GM12878 (cell line): Measurements from ENCODE around the gene PILRB. TPM values are rescaled to one million over a fixed set of nuclear protein-coding genes. Genes with fewer than 3 reads are reported as not detected.
A peak's percentile ranks its signal among the peaks of the same experiment; 100 is the strongest.

Experiments used
- ATAC-seq: fragments of 200-7000 bp; cut with Tn5 transposase; 3 replicates; pipeline ENCODE4 v1.9.1; 2020; ENCODE audit warnings: mild to moderate bottlenecking, moderate library complexity
- BruUV-seq: library from RNA; stranded (reverse); fragments of 400-500 nt; replicated peaks from 2 replicates; lab custom pipeline; 2021; lab: Mats Ljungman, UMichigan
- CTCF ChIA-PET: fragments of 300-600 bp; sonication (Branson Sonifier 250); formaldehyde crosslinking; extraction: SDS; loops from one replicate; lab custom pipeline; 2021; ENCODE audit warnings: inconsistent platforms; lab: Yijun Ruan, JAX
- POLR2A ChIA-PET: fragments of 350-600 bp; formaldehyde crosslinking; extraction: SDS; loops from one replicate; lab custom pipeline; 2021; ENCODE audit warnings: inconsistent platforms; lab: Charles Lee
- RAD21 ChIA-PET: fragments of 300-600 bp; sonication (Branson Sonifier 250); formaldehyde crosslinking; loops from one replicate; lab custom pipeline; 2023; ENCODE audit warnings: antibody characterized with exemption; ENCODE audit not compliant: unreplicated experiment; lab: Charles Lee
- SMC1A ChIA-PET: fragments of 300-600 bp; sonication (Branson Sonifier 250); formaldehyde crosslinking; loops from one replicate; lab custom pipeline; 2023; ENCODE audit not compliant: unreplicated experiment, uncharacterized antibody; lab: Charles Lee
- DNase-seq: peaks from one replicate; pipeline ENCODE4 v3.0.0-alpha.2; 2011; ENCODE audit warnings: low read depth, low spot score
- FAIRE-seq: peaks from 3 replicates; lab custom pipeline; 2011; peaks lifted over from hg19 to GRCh38; lab: Jason Lieb, UNC
- H2AFZ ChIP-seq: 2 replicates; pipeline ENCODE4 v1.6.0; 2011; ENCODE audit warnings: low read depth, low read length, control low read depth; ENCODE audit not compliant: control insufficient read depth
- H3K27ac ChIP-seq: 2 replicates; pipeline ENCODE4 v1.5.1; 2011; ENCODE audit warnings: control low read depth; ENCODE audit not compliant: control insufficient read depth, insufficient read depth
- H3K27me3 ChIP-seq, 2 experiments: replicated peaks in 1 of 2; 2 replicates each; pipeline versions ENCODE4 v1.6.0 to v1.6.1; 2011; ENCODE audit warnings: low read length in 1 of 2; ENCODE audit not compliant: control insufficient read depth in 2 of 2, insufficient read depth in 2 of 2
- H3K36me3 ChIP-seq, 2 experiments: 2 replicates each; pipeline ENCODE4 v1.5.1; 2011; ENCODE audit warnings: low read length in 1 of 2; ENCODE audit not compliant: control insufficient read depth in 2 of 2, insufficient read depth in 2 of 2
- H3K4me1 ChIP-seq: 2 replicates; pipeline ENCODE4 v1.6.1; 2011; ENCODE audit warnings: mild to moderate bottlenecking, low read length, moderate library complexity, mixed read lengths; ENCODE audit not compliant: control insufficient read depth, insufficient read depth
- H3K4me2 ChIP-seq: 2 replicates; pipeline ENCODE4 v1.6.0; 2011; ENCODE audit warnings: control low read depth; ENCODE audit not compliant: control insufficient read depth, insufficient read depth
- H3K4me3 ChIP-seq: fragments of 200-600 bp; sonication (generic); 2 replicates; pipeline ENCODE4 v1.5.1; 2016
- H3K79me2 ChIP-seq: 2 replicates; pipeline ENCODE4 v1.6.0; 2011; ENCODE audit warnings: low read length; ENCODE audit not compliant: control insufficient read depth, insufficient read depth
- H3K9ac ChIP-seq: 2 replicates; pipeline ENCODE4 v1.8.0; 2011; ENCODE audit warnings: low read length, control low read depth, mixed read lengths; ENCODE audit not compliant: control insufficient read depth, insufficient read depth
- H3K9me3 ChIP-seq: replicated peaks from 3 replicates; pipeline ENCODE4 v1.5.1; 2011; ENCODE audit warnings: mild to moderate bottlenecking, low read length; ENCODE audit not compliant: control insufficient read depth, insufficient read depth
- H4K20me1 ChIP-seq: 2 replicates; pipeline ENCODE4 v1.6.0; 2011; ENCODE audit not compliant: control insufficient read depth, insufficient read depth
- IKZF1 ChIP-seq: fragments of 450-650 bp; conservative IDR thresholded peaks from 2 replicates; pipeline ENCODE4 v1.6.1; 2017; ENCODE audit warnings: antibody characterized with exemption, mild to moderate bottlenecking
- POLR2A ChIP-seq: IDR thresholded peaks from 2 replicates; pipeline ENCODE4 v1.6.1; 2011; ENCODE audit warnings: low read depth, mild to moderate bottlenecking, low read length
- RUNX3 ChIP-seq: IDR thresholded peaks from 2 replicates; pipeline ENCODE4 v1.6.1; 2012; ENCODE audit warnings: low read length, inconsistent platforms
- SRF ChIP-seq, 2 experiments: IDR thresholded peaks; 2 replicates each; pipeline ENCODE4 v1.6.1; 2011; ENCODE audit warnings: low read depth in 2 of 2, low read length in 2 of 2, mild to moderate bottlenecking in 1 of 2, moderate library complexity in 1 of 2
- TCF3 ChIP-seq: IDR thresholded peaks from 2 replicates; pipeline ENCODE4 v1.6.1; 2012; ENCODE audit warnings: low read depth, mild to moderate bottlenecking, low read length, borderline replicate concordance; ENCODE audit not compliant: insufficient read depth
- TCF7 ChIP-seq: IDR thresholded peaks from 2 replicates; pipeline ENCODE4 v1.6.1; 2014; ENCODE audit warnings: antibody characterized with exemption, borderline replicate concordance
- ZBTB11 ChIP-seq: fragments of 450-650 bp; formaldehyde crosslinking; IDR thresholded peaks from 2 replicates; pipeline ENCODE4 v1.5.0; 2022; ENCODE audit warnings: mild to moderate bottlenecking, missing genetic modification characterization
- WGBS: methylation state at CpG from one replicate; pipeline ENCODE4 v1.1.6; 2016; ENCODE audit warnings: low lambda C conversion rate; ENCODE audit not compliant: insufficient replicate concordance, insufficient coverage; ENCODE audit errors: missing lambda C conversion rate; 5-methylcytosine and 5-hydroxymethylcytosine counted together
- in situ Hi-C: fragments of 300-500 bp; cut with MboI; formaldehyde crosslinking; loops from 9 replicates; pipeline ENCODE4 v1.14.3; 2018; ENCODE audit warnings: mixed read lengths
- intact Hi-C: fragments of 100-400 bp; cut with micrococcal nuclease; formaldehyde crosslinking; loops from one replicate; pipeline ENCODE4 v1.14.2; 2022; ENCODE audit not compliant: unreplicated experiment
- polyA plus RNA-seq, 11 experiments: library from polyadenylated mRNA; depleted of rRNA in 4 of 11; unstranded in 6 of 11; stranded (reverse) in 5 of 11; fragments of >200 nt; fragmentation: Nextera tagmentation in 4 of 11; fragmentation: Illumina TruSeq in 1 of 11; extraction: Ambion mirVana in 4 of 11; extraction: Trizol in 1 of 11; gene quantifications; 1 replicate in 1 of 11; 2 replicates in 10 of 11; pipeline versions ENCODE4 v1.2.1 to v1.2.3, GENCODE V29; 2011 to 2016; ENCODE audit warnings: inconsistent platforms in 2 of 11, missing spikeins in 2 of 11, low read depth in 1 of 11
- total RNA-seq, 4 experiments: library from RNA; depleted of rRNA in 3 of 4; stranded (reverse); fragments of >200 nt in 3 of 4; fragmentation: Illumina TruSeq in 1 of 4; extraction: Trizol in 1 of 4; gene quantifications; 2 replicates each; pipeline versions ENCODE4 v1.2.1 to v1.2.3, GENCODE V29; 2013 to 2021

Gene PILRB
- total and polyA plus RNA-seq, 10 of the 15 experiments (the other 5 are each of a cell fraction or from before 2014, with no cell fraction given), result 2.6 to 50.3 (median 22.0) TPM

GRCh38 chr7:100353685-100354330 lies 4.1 kb upstream of the PILRB start (continued):
- TF ChIP-seq ZBTB11 (CRISPR knock-in tag), result no peak
- no peak for TF ChIP-seq TCF7
- 0 out of 2 replicates have a peak, but pooled peaks have one; percentile 68 for TF ChIP-seq TCF3
- TF ChIP-seq IKZF1, result peak; percentile 61
- TF ChIP-seq RUNX3, result peak; percentile 27

GRCh38 chr7:100356416-100357068 lies 1.4 kb upstream of the PILRB start:
- 83% methylated on average over 8 of the region's 8 CpGs for WGBS
- ATAC-seq (no peak), FAIRE-seq (no peak), DNase-seq (no peak)
- no peaks in the 10 kb centered on the region for H3K9me3 ChIP-seq
- no peaks in the 10 kb centered on the region for H3K79me2 ChIP-seq
- in situ Hi-C loops (no loop called here), intact Hi-C loops (no loop called here)
- CTCF ChIA-PET, result interaction anchor here (1.0 kb wide), 1 partner anchor 50 kb away, joined by 3 read pairs; no protein-coding TSS in a partner anchor
- no peak overlapping the region for H3K4me2 ChIP-seq
- peaks cover 17% of the 10 kb centered on the region for H3K4me1 ChIP-seq
- H3K36me3 ChIP-seq, result peaks cover 28 to 57% of the 10 kb centered on the region in 2 experiments
- no peak overlapping the region for H3K27ac ChIP-seq
- no peaks in the 10 kb centered on the region for H3K27me3 ChIP-seq
- H4K20me1 ChIP-seq, result no peaks in the 10 kb centered on the region
- no peak overlapping the region for H3K9ac ChIP-seq
- SMC1A ChIA-PET, result interaction anchor here (1.3 kb wide), 1 partner anchor 13 kb away, joined by 3 read pairs; no protein-coding TSS in a partner anchor
- BruUV-seq, result no TSS peak
- POLR2A ChIA-PET, result interaction anchor here (1.2 kb wide), 1 partner anchor 38 kb away, joined by 3 read pairs; no protein-coding TSS in a partner anchor
- RAD21 ChIA-PET, result interaction anchor here (0.8 kb wide), 1 partner anchor 51 kb away, joined by 3 read pairs; no protein-coding TSS in a partner anchor
- H2AFZ ChIP-seq, result no peak overlapping the region
- no peak overlapping the region for H3K4me3 ChIP-seq
- 0 out of 2 replicates have a peak, but pooled peaks have one; percentile 54 for TF ChIP-seq POLR2A
- TF ChIP-seq SRF (IDR thresholded peaks at IDR 0.05; ENCODE audit: low read depth in 2 of 2, low read length in 2 of 2), result no peak
